Panc1 (cell line): ENCODE measurements around the gene RCN2.

Experiments
- CTCF ChIP-seq: fragments of 450-650 bp; IDR thresholded peaks from 2 replicates; pipeline ENCODE4 v1.5.1; 2017; ENCODE audit warnings: mild to moderate bottlenecking
- POLR2AphosphoS5 ChIP-seq: IDR thresholded peaks from 2 replicates; pipeline ENCODE4 v1.6.1; 2012; ENCODE audit warnings: mild to moderate bottlenecking, low read depth, low read length, moderate library complexity
- REST ChIP-seq, 2 experiments: IDR thresholded peaks; 2 replicates each; pipeline ENCODE4 v1.6.1; 2011 to 2012; ENCODE audit warnings: low read depth in 2 of 2, control low read depth in 1 of 2, low read length in 1 of 2, mild to moderate bottlenecking in 1 of 2, moderate library complexity in 1 of 2; ENCODE audit not compliant: insufficient read depth in 1 of 2
- TCF7L2 ChIP-seq: IDR thresholded peaks from 2 replicates; pipeline ENCODE4 v1.6.1; 2011; ENCODE audit warnings: mild to moderate bottlenecking, low read depth, low read length, inconsistent platforms

GRCh38 chr15:76905855-76906254 lies 25.7 kb upstream of the RCN2 start:
- TF ChIP-seq POLR2AphosphoS5 (no peak), CTCF (no peak), TCF7L2 (no peak), REST (IDR thresholded peaks at IDR 0.05; ENCODE audit: insufficient read depth in 1 of 2, low read depth in 2 of 2, low read length in 1 of 2) (no peak)
